GM21515 (cell line): Measurements from ENCODE around the gene SLC34A1.

Experiments
- ATAC-seq: cut with Tn5 transposase; IDR thresholded peaks from one replicate; pipeline ENCODE4 v1.9.1; 2021; ENCODE audit not compliant: unreplicated experiment

Gene SLC34A1

GRCh38 chr5:177443144-177443983, 59.1 kb downstream of the SLC34A1 start:
- ATAC-seq = no peak

- ATAC-seq = no peak
These were observed 60.1 kb downstream of the SLC34A1 start for GRCh38 chr5:177444106-177445051.

- ATAC-seq = no peak
These were observed 61.0 kb downstream of the SLC34A1 start for GRCh38 chr5:177445052-177445916.

GRCh38 chr5:177445917-177446199, 61.6 kb downstream of the SLC34A1 start:
- ATAC-seq = no peak

- ATAC-seq = peak; percentile 54
These were observed 62.2 kb downstream of the SLC34A1 start, which contains the start of gene PRR7 for GRCh38 chr5:177446200-177447065. Gene PRR7 (plus strand): TSS chr5:177446814. CDS start chr5:177455068, 8,254 bp downstream.

GRCh38 chr5:177447066-177447610, 62.9 kb downstream of the SLC34A1 start:
- ATAC-seq = peak; percentile 24

GRCh38 chr5:177447611-177448243, 63.5 kb downstream of the SLC34A1 start:
- ATAC-seq = no peak
